Measurements from ENCODE around the gene KDM4C. TPM values are rescaled to one million over a fixed set of nuclear protein-coding genes. Genes with fewer than 3 reads are reported as not detected.

Gene KDM4C
- total and polyA plus RNA-seq, 2 of the 13 experiments (the other 11 are each of a cell fraction or from before 2014, with no cell fraction given): 19.4 to 23.6 TPM

DNA sequence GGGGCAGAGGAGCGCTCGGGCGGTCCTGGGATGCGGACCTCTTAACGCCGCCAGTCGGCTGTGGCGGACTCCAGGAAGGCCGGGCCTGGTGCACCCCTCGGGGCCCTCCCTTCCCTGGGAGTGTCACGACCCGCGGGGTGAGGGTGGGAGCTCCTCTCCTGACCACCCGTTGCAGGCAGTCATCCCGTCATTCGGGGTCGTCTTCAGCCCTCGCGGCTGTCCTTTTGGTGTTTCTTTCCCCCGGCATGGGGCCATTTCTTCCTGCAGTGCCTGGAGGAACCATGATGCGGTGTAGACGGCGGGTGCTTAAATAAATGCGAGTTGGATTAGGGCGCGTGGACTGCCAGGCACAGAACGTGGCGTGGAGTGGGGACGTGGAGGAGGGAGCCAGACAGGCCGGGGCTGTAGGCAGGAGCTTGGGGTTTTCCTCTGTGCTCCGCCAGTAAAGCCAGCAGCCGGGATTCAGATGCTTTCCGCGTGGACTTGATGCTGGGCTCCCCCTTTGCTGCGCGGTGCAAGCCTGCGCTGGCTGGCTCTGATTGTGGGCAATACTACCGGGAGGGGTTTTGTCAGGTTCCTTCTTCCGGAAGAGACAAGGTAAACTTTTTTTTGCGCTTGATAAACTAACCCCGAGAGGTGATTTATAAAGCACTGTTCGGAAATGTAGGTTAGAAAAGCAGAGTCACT, 868 bp downstream of the KDM4C start (continued):
- TF ChIP-seq, protein P1, sequence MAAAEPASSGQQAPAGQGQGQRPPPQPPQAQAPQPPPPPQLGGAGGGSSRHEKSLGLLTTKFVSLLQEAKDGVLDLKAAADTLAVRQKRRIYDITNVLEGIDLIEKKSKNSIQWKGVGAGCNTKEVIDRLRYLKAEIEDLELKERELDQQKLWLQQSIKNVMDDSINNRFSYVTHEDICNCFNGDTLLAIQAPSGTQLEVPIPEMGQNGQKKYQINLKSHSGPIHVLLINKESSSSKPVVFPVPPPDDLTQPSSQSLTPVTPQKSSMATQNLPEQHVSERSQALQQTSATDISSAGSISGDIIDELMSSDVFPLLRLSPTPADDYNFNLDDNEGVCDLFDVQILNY (CRISPR knock-in tag; conservative IDR thresholded peaks at IDR 0.05): no peak
- no peak for TF ChIP-seq ZNF274 (CRISPR knock-in tag; IDR thresholded peaks at IDR 0.05)
- TF ChIP-seq TEAD3 (CRISPR knock-in tag; optimal IDR thresholded peaks at IDR 0.05; ENCODE audit: borderline replicate concordance): no peak
- no peak for TF ChIP-seq ZNF761 (CRISPR knock-in tag; conservative IDR thresholded peaks at IDR 0.05)
- TF ChIP-seq ZNF543 (CRISPR knock-in tag; IDR thresholded peaks at IDR 0.05): no peak
- TF ChIP-seq, protein P2, sequence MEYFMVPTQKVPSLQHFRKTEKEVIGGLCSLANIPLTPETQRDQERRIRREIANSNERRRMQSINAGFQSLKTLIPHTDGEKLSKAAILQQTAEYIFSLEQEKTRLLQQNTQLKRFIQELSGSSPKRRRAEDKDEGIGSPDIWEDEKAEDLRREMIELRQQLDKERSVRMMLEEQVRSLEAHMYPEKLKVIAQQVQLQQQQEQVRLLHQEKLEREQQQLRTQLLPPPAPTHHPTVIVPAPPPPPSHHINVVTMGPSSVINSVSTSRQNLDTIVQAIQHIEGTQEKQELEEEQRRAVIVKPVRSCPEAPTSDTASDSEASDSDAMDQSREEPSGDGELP (IDR thresholded peaks at IDR 0.05; ENCODE audit: borderline replicate concordance, low read depth): no peak
- no peak for TF ChIP-seq SIX4 (CRISPR knock-in tag; IDR thresholded peaks at IDR 0.05)
- TF ChIP-seq, protein P3, sequence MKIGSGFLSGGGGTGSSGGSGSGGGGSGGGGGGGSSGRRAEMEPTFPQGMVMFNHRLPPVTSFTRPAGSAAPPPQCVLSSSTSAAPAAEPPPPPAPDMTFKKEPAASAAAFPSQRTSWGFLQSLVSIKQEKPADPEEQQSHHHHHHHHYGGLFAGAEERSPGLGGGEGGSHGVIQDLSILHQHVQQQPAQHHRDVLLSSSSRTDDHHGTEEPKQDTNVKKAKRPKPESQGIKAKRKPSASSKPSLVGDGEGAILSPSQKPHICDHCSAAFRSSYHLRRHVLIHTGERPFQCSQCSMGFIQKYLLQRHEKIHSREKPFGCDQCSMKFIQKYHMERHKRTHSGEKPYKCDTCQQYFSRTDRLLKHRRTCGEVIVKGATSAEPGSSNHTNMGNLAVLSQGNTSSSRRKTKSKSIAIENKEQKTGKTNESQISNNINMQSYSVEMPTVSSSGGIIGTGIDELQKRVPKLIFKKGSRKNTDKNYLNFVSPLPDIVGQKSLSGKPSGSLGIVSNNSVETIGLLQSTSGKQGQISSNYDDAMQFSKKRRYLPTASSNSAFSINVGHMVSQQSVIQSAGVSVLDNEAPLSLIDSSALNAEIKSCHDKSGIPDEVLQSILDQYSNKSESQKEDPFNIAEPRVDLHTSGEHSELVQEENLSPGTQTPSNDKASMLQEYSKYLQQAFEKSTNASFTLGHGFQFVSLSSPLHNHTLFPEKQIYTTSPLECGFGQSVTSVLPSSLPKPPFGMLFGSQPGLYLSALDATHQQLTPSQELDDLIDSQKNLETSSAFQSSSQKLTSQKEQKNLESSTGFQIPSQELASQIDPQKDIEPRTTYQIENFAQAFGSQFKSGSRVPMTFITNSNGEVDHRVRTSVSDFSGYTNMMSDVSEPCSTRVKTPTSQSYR (CRISPR knock-in tag; IDR thresholded peaks at IDR 0.05; ENCODE audit: borderline replicate concordance): no peak
- no peak for TF ChIP-seq NFIC (IDR thresholded peaks at IDR 0.05; ENCODE audit: low read length)
- TF ChIP-seq MAFF (IDR thresholded peaks at IDR 0.05; ENCODE audit: low read depth, low read length): no peak
- no peak for TF ChIP-seq ZNF629 (CRISPR knock-in tag; conservative IDR thresholded peaks at IDR 0.05)
- TF ChIP-seq POGZ (CRISPR knock-in tag; IDR thresholded peaks at IDR 0.05): no peak
- no peak for TF ChIP-seq ZNF746 (CRISPR knock-in tag; IDR thresholded peaks at IDR 0.05)
- no peak for TF ChIP-seq ZNF331 (CRISPR knock-in tag; IDR thresholded peaks at IDR 0.05)
- no peak for TF ChIP-seq FOSL2 (CRISPR knock-in tag; IDR thresholded peaks at IDR 0.05)
- TF ChIP-seq, protein P4, sequence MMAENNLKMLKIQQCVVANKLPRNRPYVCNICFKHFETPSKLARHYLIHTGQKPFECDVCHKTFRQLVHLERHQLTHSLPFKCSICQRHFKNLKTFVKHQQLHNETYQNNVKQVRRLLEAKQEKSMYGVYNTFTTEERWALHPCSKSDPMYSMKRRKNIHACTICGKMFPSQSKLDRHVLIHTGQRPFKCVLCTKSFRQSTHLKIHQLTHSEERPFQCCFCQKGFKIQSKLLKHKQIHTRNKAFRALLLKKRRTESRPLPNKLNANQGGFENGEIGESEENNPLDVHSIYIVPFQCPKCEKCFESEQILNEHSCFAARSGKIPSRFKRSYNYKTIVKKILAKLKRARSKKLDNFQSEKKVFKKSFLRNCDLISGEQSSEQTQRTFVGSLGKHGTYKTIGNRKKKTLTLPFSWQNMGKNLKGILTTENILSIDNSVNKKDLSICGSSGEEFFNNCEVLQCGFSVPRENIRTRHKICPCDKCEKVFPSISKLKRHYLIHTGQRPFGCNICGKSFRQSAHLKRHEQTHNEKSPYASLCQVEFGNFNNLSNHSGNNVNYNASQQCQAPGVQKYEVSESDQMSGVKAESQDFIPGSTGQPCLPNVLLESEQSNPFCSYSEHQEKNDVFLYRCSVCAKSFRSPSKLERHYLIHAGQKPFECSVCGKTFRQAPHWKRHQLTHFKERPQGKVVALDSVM (CRISPR knock-in tag; IDR thresholded peaks at IDR 0.05): no peak
- TF ChIP-seq ZNF670 (CRISPR knock-in tag; IDR thresholded peaks at IDR 0.05; ENCODE audit: borderline replicate concordance): no peak
- no peak for TF ChIP-seq ZBTB38 (CRISPR knock-in tag; IDR thresholded peaks at IDR 0.05)
- peak; percentile 63; the same call in 1 of the 2 replicates for TF ChIP-seq ZNF891 (CRISPR knock-in tag; IDR thresholded peaks at IDR 0.05)
- TF ChIP-seq DNMT3B (CRISPR knock-in tag; conservative IDR thresholded peaks at IDR 0.05): no peak
- TF ChIP-seq RBAK (CRISPR knock-in tag; IDR thresholded peaks at IDR 0.05): no peak
- TF ChIP-seq EHMT2 (IDR thresholded peaks at IDR 0.05; ENCODE audit: borderline replicate concordance, low read depth, low read length): no peak
- no peak for TF ChIP-seq MATR3 (CRISPR knock-in tag; IDR thresholded peaks at IDR 0.05)
- 0 out of 2 replicates have a peak, but pooled peaks have one; percentile 15 for TF ChIP-seq IRF2 (CRISPR knock-in tag; IDR thresholded peaks at IDR 0.05)
- no peak for TF ChIP-seq KAT2B (IDR thresholded peaks at IDR 0.05; ENCODE audit: borderline replicate concordance, low read depth, low read length)
